Raji (cell line): Measurements from ENCODE around the gene HSPD1.

Experiments
- POLR2A ChIP-seq: IDR thresholded peaks from 2 replicates; pipeline ENCODE4 v1.6.1; 2011; ENCODE audit warnings: low read depth, low read length, control low read depth; ENCODE audit not compliant: insufficient read depth

Gene HSPD1

DNA sequence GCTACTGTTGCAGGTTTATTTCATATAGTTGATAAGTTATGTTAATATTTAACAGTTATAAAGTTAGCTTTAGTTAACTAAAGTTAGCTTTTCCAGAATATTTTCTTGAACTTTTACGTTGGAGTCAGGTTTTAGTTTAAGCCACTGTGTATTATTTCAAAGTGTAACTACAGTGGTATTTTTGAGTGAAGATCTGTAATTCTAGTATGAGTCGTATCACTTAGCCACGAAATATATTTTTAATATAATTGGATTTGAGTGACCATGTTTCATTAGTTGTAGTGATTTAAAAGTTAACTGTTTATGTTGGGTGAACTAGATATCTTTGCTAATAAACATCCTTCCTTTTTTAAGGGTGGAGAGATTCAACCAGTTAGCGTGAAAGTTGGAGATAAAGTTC, 3.0 kb upstream of the HSPD1 start:
- no peak for TF ChIP-seq POLR2A

DNA sequence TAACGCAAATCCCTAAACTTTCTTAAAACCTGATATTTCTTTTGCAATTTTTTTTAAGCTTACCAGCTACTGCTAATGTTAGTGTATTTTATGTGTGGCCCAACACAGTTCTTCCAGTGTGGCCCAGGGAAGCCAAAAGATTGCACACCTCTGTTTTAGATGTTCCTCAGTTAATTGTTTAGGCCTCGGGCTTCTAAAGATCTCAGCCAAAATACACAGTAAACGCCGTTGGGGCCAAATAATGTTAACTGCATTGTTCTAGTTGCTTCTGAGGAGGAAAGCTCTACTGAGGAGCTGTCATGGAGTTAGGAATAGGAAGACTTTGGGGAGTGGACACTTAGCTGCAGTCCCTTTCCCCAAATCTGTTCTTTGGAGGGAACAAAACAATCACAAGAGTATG, 2.6 kb upstream of the HSPD1 start:
- no peak for TF ChIP-seq POLR2A

DNA sequence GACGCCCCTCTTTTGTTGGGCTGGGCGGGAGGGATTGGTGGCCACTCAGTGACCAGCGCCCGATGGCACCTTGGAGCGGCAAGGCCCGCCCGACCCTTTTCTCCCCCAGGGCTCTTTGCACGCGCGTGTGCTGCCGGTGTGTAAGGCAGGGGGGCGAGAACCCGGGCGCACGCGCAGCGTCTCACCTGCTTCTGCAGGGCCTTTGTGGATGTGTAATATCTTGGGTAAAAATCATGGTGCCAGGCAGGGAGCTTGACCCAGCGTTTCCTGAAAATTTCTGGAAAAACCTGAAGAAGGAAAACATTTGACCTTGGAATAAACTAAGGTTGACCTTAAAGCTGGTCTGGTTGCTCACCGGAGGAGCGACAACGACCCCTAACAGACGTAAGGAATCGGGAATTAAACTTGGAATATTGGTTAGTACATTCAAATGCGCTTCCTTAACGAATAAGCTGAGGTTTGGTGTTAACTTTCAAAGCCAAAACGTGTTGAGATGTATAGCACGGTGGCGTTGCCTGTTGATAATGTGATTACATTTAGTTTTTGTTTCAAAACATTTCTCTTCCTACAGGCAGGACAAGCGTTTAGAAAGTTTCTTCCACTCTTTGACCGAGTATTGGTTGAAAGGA, 977 bp upstream of the HSPD1 start:
- no peak for TF ChIP-seq POLR2A

DNA sequence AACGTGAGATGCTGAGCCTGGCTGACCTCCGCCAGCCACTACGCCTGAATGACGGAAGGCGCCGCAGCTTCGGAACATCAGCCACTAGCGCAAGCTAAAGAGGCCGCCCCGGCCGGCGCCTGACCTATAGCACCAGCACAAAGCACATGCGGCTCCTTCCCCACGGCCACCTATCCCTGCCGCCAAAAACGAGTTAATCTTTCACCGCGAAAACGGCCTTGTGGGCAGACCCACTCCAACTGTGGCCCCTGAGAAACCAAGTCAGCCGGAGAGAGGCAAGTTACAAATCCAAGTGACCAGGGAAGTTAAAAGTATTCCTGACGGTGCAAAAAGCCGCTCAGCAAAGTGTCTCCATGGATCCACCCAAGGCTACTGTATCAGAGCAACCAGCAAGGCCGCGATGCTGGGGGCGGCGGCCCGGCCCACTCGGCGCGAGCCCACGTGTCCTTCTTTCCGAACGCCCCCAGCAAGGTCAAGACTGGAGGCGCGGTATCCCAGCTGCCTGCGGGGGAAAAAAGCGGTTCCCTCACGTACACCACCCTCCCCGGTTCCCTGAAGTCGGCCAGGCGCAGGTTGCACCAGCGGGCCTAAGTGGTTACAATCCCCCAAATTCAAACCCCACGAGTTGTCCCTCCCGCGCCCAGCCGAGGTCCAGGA, 575 bp downstream of the HSPD1 start:
- peak; percentile 48; the same call in 1 of the 2 replicates for TF ChIP-seq POLR2A

DNA sequence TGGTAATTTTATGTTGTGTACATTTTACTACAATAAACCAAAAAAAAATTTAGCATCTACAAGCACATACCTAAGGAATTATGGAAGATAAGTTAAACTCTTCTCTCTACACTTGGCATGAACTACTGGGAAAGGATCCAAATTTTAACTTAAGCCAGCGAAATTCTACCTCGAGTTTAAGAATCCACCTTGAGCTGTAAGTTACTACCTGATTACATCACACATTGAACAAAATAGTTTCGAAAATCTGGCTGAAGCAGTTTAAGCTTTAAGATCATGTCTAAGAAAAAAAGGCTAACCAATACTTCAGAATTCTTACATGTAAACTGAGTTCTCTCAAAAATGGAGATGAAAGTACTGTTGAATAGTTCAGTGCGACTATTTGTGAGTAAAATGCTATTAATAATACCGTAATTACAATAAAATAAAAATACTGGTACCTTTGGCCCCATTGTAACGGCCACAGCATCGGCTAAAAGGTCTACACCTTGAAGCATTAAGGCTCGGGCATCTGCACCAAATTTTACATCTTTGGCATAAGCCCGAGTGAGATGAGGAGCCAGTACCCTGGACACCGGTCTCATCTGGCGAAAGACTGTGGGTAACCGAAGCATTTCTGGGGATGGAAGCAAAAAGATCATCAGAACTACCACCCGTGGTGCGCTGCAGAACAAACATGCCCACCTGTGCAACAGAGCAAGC, 1.3 kb downstream of the HSPD1 start:
- TF ChIP-seq POLR2A = no peak; the same call in 1 of the 2 replicates

DNA sequence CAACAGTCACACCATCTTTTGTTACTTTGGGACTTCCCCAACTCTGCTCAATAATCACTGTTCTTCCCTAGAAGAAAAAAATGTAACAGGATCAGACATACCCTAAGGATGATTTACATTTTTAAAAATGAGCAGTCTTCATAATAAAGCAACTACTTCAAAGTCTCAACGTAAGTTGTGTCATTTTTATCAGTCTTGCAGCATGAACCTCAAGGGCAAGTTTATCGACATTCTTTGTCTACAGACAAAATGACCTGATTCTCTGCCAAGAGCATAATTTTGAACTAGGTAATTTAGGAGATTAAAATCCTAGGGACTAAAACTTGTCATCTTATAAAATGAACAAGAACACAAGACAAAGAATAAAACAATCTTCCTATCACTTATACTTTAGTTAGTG, 2.3 kb downstream of the HSPD1 start:
- no peak for TF ChIP-seq POLR2A

DNA sequence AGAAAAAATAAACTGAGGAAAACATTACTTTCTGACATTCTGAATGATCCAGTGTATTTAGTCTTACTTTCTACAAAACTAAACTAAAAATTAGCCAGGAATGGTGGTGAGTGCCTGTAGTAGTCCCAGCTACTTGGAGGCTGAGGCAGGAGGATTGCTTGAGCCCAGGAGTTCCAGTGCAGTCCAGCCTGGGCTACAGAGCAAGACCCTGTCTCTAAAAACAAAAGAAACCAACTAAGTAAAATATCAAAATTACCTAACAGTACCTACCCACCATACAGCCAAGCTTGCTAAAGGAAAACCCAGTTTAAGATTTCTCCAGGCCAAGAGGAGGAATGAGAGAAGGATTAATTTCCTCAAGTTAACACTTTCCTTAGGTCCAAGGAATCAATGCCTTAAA, 2.9 kb downstream of the HSPD1 start:
- TF ChIP-seq POLR2A = no peak

DNA sequence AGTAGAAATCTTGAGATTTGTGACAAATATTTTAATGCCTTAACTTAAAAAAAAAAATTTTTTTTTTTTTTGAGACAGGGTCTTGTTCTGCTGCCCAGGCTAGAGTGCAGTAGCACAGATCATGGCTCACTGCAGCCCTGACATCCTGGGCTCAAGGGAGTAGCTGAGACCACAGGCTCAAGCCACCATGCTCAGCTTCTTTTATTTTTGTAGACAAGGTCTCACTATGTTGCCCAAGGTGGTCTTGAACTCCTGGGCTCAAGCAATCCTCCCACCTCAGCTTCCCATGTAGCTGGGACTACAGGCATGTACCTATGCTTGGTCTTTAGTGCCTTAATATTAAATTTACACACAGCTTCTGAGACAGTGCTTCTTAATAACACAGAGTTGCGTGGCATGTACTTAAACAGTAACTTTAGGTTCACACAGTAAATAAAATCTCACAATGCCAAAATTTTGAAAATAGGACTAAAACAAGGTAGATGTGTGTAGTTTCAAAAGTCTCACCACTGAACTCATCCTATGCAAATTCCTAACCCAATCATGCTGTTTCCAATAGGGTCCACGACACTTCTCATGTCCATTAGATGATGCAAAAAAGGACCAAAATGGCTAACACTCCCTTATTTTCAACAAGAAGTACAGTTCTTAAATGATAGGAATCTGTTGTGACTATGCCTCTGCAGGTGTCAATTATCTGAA, 4.1 kb downstream of the HSPD1 start:
- TF ChIP-seq POLR2A = no peak

DNA sequence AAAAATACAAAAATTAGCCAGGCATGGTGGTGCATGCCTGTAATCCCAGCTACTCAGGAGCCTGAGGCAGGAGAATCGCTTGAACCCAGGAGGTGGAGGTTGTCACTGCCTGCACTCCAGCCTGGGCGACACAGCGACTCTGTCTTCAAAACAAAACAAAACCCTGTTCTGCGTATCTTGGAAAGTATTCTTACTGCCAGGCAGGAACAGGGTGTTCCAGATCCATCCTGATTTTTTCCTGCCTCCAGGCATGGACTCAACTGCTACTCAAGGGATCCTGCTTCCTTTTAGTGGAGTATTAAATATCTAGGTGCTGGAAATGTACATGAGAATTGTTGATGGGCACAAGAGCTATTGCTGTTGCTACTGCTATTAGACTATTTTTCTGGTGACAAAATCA, 12.3 kb downstream of the HSPD1 start:
- no peak for TF ChIP-seq POLR2A

DNA sequence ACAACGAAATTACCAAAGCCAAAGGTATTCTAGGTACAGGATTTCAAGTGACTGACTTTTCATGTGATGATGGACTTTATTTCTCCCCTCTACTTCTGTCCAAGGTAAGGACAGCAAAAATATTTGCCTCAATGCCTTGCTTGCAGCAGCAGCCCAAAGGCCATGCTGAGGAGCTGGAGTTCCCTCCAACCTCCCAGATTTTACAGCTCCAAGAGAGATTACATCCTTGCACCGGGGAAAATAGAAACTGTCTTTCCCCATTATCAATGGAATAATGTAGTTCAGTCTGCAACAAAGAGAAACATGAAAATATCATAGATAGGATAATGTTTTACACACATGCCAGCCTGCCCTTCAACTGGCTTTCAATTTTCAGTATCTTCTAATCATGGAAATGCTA, 13.5 kb downstream of the HSPD1 start:
- TF ChIP-seq POLR2A = no peak

DNA sequence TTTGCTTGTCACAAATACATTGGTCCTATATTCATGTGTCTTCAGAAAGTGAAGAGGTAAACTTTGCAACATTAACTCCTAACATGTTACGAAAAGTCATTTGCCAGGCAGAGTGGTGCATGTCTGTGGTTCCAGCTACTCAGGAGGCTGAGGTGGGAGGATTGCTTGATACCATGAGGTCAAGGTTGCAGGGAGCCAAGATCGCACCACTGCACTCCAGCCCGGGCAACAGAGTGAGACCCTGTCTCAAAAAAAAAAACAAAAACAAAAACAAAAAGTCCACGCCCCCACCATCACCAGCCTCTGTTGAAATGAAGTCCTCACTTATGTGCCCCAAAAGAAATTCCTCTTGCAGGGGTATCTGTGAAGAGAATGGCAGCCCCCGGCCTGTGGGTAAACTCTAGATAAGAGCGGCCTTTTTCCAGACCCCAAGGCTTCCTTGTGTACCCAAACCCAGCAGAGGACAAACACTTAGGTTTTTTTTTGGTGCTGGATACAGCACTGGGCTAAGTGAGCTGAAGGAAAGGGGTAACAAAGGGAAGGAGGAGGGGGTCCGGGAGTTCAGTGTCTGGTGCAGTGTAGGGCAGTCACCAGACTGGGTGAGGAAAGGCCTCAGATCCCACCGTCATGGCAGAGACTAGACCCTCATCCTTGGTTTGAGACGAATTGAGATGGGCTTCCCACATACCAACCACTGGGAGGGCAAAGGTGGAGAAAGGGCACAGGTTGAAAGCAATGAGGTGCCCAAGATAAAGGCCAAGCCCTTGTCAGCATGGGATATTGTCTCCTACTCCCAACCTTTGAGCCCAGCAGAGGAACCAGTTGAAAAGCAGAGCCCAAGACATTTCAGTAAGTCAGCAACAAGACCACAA, 19.2 kb downstream of the HSPD1 start:
- TF ChIP-seq POLR2A = no peak

DNA sequence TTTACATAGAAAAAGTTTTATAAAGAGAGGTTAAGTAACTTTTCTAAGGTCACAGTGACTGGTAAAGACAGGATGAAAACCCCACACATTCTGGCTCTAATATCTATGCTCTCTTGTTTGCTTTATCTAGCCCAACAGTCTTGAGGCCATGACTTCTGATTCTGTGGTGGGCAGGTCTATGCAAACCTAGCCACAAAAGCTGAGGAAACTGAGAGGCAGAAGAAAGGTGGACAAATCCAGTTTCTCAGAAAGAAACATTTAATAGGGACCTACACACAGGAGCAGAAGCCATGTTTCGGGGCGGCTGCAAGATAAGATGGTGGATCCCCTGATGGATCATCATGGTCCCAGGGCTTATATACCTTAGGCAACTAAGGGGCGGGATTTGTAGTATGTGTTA, 21.8 kb downstream of the HSPD1 start:
- no peak for TF ChIP-seq POLR2A

DNA sequence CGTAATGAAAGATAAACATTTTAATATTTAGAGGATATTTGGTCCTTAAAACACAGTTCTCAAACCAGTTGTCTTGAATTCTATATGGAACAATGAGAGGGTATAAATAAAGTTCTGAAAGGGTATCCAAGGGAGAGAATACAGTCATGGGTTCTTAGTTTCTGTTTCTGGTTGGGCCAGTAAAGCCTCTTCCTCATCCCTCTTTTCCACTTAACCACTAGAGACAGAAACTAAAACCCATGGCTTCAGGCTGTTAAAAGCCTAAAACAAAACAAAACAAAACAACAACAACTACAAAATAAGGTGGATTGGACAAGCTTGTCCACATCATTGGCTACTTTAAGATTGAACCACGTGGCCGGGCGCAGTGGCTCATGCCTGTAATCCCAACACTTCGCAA, 27.5 kb downstream of the HSPD1 start:
- no peak for TF ChIP-seq POLR2A

DNA sequence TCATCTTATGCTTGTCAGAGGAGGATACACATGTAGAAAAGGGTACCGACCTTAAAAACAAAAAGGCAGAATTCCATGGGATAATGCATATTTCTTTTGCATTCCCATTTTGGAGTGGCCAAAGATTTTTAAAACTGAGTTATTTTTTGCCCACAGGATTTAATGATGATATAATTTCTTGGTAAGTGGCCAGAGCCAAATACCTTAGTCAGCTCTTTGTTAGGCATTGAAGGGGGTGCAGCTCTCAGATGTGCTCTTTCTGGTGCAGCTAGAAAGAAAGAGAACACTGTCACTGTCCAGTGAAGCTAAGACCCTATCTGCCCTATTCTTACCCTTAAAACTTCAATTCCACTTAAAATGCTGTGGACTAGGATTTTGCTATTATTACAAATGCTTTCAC, 35.5 kb downstream of the HSPD1 start:
- TF ChIP-seq POLR2A = no peak

DNA sequence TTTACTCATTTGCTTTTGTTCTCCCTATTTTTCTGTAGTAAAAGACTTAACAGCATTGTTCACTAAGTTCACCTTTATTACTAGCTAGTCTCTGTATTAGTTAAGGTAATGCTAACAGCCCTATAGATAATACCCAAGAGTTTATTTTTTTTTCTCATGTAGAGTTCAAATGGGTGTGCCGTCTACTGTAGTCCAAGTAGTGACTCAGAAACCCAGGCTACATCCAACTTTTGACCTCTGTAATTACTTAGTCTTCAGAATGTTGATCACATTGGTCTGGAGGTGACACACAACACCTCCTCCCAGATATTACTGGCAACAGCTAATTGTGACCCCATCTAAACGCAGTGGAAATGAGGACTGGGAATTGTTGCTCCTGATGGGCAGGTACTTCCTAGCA, 38.6 kb downstream of the HSPD1 start:
- TF ChIP-seq POLR2A = no peak
